ENCODE data around the gene FBXO10. TPM values are rescaled to one million over a fixed set of nuclear protein-coding genes. Genes with fewer than 3 reads are reported as not detected.
"Not testable (repeated sequence)": the region's sequence is repeated elsewhere in the genome, so short reads cannot be mapped to it uniquely, and the experiment has no call there.

FBXO10 gene
- total and polyA plus RNA-seq, 2 donors from 2014 or later, result 6.2 to 6.7 TPM

DNA sequence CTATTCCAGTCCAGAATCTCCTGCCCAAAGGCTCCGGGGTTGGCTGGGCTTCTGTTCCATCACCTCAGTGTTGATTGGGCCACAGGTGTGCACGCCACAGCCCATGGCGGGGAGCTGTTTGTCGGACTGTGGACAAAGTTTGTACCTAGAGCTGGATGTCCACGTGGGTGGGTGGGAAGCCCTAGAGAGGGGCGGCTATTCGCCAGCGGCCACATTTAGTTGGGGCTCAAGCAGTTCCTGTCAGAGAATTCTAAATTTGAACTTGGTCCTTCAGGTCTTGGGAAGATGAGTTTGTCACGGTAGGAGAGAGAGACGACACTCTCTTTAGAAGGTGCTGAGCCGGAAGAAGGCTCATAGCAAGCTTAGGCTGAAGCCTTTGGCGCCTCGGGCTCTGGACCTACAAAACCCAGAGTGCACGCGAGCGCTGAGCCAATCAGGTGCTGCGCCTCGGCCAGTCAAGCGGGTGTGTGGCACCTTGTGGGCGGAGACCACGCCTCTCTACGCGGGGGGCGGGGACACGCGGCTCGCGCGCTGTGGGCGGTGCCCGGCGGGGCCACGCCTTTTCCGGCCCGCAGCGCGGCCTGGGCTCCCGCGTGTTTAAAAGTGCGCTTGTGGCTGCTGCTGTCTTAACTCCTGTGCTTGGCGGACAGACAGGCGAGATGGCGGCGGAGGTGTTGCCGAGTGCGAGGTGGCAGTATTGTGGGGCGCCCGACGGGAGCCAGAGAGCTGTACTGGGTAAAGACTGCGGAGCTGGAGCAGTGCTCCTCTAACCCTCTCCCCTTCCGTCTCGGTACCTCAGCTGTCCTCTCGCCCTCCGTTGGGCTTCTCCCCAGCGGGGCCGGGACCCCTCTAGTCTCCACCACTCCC, 90.6 kb downstream of the FBXO10 start, which contains the start of gene POLR1E:
Gene POLR1E, plus strand, starts transcription at position 560 of the 867 bp plus-strand sequence. Its CDS starts 100 bp downstream, at position 660.
- Histone ChIP-seq H3K27ac (ENCODE audit: low read depth in 2 of 2, low read length in 2 of 2) (peak within 1 kb of the TSS; percentile 32 to 43), H3K9me3 (ENCODE audit: control insufficient read depth in 2 of 3, insufficient read depth in 1 of 3, low read length in 3 of 3) (no peaks in the 10 kb centered on the region), H3K36me3 (ENCODE audit: control insufficient read depth in 2 of 3, insufficient read depth in 3 of 3, low read length in 3 of 3) (peaks cover 0 to 2% (median 0%) of the 10 kb centered on the region in 3 donors), H3K4me3 (ENCODE audit: low read length in 3 of 3) (peak within 1 kb of the TSS; percentile 78 to 94 (median 86)), H3K9ac (ENCODE audit: low read length in 3 of 3) (peak within 1 kb of the TSS; percentile 51 to 98 (median 90)), H3K27me3 (ENCODE audit: control insufficient read depth, insufficient read depth, low read length) (no peaks in the 10 kb centered on the region), H3K4me1 (ENCODE audit: control insufficient read depth in 2 of 3, insufficient read depth in 2 of 3, low read depth in 1 of 3, low read length in 3 of 3) (peaks cover 0 to 20% (median 4%) of the 10 kb centered on the region in 3 donors)
- no peak for FAIRE-seq
- DNase-seq, result peak; percentile 94 to 98 (median 96)
- intact Hi-C loops (cut with DNase I), result no loop called here
- TF ChIP-seq, protein P1, sequence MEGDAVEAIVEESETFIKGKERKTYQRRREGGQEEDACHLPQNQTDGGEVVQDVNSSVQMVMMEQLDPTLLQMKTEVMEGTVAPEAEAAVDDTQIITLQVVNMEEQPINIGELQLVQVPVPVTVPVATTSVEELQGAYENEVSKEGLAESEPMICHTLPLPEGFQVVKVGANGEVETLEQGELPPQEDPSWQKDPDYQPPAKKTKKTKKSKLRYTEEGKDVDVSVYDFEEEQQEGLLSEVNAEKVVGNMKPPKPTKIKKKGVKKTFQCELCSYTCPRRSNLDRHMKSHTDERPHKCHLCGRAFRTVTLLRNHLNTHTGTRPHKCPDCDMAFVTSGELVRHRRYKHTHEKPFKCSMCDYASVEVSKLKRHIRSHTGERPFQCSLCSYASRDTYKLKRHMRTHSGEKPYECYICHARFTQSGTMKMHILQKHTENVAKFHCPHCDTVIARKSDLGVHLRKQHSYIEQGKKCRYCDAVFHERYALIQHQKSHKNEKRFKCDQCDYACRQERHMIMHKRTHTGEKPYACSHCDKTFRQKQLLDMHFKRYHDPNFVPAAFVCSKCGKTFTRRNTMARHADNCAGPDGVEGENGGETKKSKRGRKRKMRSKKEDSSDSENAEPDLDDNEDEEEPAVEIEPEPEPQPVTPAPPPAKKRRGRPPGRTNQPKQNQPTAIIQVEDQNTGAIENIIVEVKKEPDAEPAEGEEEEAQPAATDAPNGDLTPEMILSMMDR (IDR thresholded peaks at IDR 0.05; ENCODE audit: borderline replicate concordance, extremely low read depth, insufficient read depth), result no peak

DNA sequence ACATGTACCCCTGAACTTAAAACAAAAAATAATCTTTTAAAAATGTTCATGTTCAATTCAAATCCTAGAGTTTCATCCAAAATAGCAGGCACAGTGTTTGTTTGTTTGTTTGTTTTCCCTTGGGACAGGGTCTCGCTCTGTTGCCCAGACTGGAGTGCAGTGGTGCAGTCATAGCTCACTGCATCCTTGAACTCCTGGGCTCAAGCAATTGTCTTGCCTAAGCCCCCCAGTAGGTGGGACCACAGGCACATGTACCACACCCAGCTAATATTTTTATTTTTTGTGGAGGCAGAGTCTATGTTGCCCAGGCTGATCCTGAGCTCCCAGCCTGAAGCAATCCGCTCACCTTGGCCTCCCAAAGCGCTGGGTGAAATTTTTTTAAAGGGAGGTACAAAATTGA, 95.4 kb downstream of the FBXO10 start:
- Histone ChIP-seq H3K27me3 (ENCODE audit: control insufficient read depth, insufficient read depth, low read length) (no peaks in the 10 kb centered on the region), H3K4me3 (ENCODE audit: low read length in 3 of 3) (no peak overlapping the region), H3K9ac (ENCODE audit: low read length in 3 of 3) (no peak overlapping the region), H3K9me3 (ENCODE audit: control insufficient read depth in 2 of 3, insufficient read depth in 1 of 3, low read length in 3 of 3) (no peaks in the 10 kb centered on the region), H3K27ac (ENCODE audit: low read depth in 2 of 2, low read length in 2 of 2) (no peak overlapping the region), H3K4me1 (ENCODE audit: control insufficient read depth in 2 of 3, insufficient read depth in 2 of 3, low read depth in 1 of 3, low read length in 3 of 3) (peaks cover 0 to 4% (median 4%) of the 10 kb centered on the region in 3 donors), H3K36me3 (ENCODE audit: control insufficient read depth in 2 of 3, insufficient read depth in 3 of 3, low read length in 3 of 3) (no peaks in the 10 kb centered on the region)
- intact Hi-C loops (cut with DNase I), result no loop called here
- TF ChIP-seq, protein P1 (IDR thresholded peaks at IDR 0.05; ENCODE audit: borderline replicate concordance, extremely low read depth, insufficient read depth), result no peak
- FAIRE-seq (no peak), DNase-seq (no peak)

DNA sequence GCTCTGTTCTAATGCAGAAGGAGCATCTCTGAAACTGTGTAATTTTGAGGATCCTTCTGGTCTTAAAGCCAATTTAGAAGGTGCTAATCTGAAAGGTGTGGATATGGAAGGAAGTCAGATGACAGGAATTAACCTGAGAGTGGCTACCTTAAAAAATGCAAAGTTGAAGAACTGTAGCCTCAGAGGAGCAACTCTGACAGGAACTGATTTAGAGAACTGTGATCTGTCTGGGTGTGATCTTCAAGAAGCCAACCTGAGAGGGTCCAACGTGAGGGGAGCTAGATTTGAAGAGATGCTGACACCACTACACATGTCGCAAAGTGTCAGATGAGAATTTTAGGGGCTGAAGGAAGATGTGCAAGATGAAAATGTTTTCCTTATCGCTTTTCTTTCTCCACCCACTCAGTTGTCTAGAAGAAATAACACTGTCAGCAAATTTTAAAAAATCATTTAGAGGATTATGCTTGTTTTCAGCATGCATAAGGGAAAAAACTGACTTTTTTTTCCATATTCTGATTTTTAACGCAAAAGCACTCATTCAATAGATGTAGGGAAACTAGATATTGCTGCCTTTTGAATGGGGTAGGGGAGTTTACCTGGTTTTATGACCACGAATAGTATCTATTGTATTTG, 98.1 kb downstream of the FBXO10 start:
- intact Hi-C loops (cut with DNase I); H3K4me1 ChIP-seq (ENCODE audit: control insufficient read depth in 2 of 3, insufficient read depth in 2 of 3, low read depth in 1 of 3, low read length in 3 of 3); H3K27ac ChIP-seq (ENCODE audit: low read depth in 2 of 2, low read length in 2 of 2); DNase-seq; H3K4me3 ChIP-seq (ENCODE audit: low read length in 3 of 3); H3K36me3 ChIP-seq (ENCODE audit: control insufficient read depth in 2 of 3, insufficient read depth in 3 of 3, low read length in 3 of 3); H3K27me3 ChIP-seq (ENCODE audit: control insufficient read depth, insufficient read depth, low read length); FAIRE-seq; H3K9me3 ChIP-seq (ENCODE audit: control insufficient read depth in 2 of 3, insufficient read depth in 1 of 3, low read length in 3 of 3); H3K9ac ChIP-seq (ENCODE audit: low read length in 3 of 3): not testable (repeated sequence)

DNA sequence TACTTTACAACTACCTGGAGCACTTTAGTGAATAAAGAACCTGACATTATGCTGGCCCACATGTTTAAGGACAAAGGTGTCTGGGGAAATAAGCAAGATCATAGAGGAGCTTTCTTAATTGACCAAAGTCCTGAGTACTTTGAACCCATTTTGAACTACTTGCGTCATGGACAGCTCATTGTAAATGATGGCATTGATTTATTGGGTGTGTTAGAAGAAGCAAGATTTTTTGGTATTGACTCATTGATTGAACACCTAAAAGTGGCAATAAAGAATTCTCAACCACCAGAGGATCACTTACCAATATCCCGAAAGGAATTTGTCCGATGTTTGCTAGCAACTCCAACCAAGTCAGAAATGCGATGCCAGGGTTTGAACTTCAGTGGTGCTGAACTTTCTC, 98.7 kb downstream of the FBXO10 start:
- H3K4me1 ChIP-seq (ENCODE audit: control insufficient read depth in 2 of 3, insufficient read depth in 2 of 3, low read depth in 1 of 3, low read length in 3 of 3); DNase-seq; H3K36me3 ChIP-seq (ENCODE audit: control insufficient read depth in 2 of 3, insufficient read depth in 3 of 3, low read length in 3 of 3); H3K9me3 ChIP-seq (ENCODE audit: control insufficient read depth in 2 of 3, insufficient read depth in 1 of 3, low read length in 3 of 3); intact Hi-C loops (cut with DNase I); H3K27ac ChIP-seq (ENCODE audit: low read depth in 2 of 2, low read length in 2 of 2); FAIRE-seq; H3K4me3 ChIP-seq (ENCODE audit: low read length in 3 of 3); H3K27me3 ChIP-seq (ENCODE audit: control insufficient read depth, insufficient read depth, low read length); H3K9ac ChIP-seq (ENCODE audit: low read length in 3 of 3): not testable (repeated sequence)
